ENCODE results near the gene MOCS1. TPM values are rescaled to one million over a fixed set of nuclear protein-coding genes. Genes with fewer than 3 reads are reported as not detected.

MOCS1 gene
- polyA plus RNA-seq, 1 of the 3 experiments (the other 2 are of a cell fraction), result 4.2 TPM

DNA sequence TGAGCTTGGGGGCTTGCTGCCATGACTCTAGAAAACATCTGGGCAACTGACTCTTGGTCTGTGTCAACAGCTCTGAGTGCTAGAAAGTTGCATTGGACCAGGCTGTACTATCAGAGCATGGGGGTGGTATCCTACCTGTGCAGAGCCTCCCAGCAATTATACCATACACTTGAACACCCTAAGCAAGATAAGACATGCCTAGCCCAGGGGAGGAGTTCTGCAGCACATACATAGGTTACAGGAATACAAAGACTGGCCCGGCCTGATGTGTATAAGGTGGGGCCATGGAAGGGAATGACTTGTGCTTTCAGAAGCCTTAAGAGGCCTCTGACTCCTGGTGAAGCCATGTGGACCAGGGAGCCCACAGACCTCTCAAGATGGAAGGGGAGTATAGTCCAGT lies 11.4 kb upstream of the MOCS1 start:
- Histone ChIP-seq H3F3A (replicated peaks; ENCODE audit: insufficient read depth) (no peaks in the 10 kb centered on the region), H3K79me2 (ENCODE audit: insufficient read depth) (no peaks in the 10 kb centered on the region), H3K9me2 (no peaks in the 10 kb centered on the region), H3K9me3 (no peaks in the 10 kb centered on the region), H3K4me2 (no peak overlapping the region), H4K20me1 (ENCODE audit: insufficient read depth) (no peaks in the 10 kb centered on the region), H3K36me3 (replicated peaks in 1 of 2; ENCODE audit: control insufficient read depth in 1 of 2, insufficient read depth in 2 of 2, low read length in 1 of 2) (no peaks in the 10 kb centered on the region), H3K4me3 (ENCODE audit: low read depth in 2 of 2, low read length in 1 of 2) (no peak overlapping the region), H3K27ac (ENCODE audit: low read depth in 2 of 2, low read length in 1 of 2) (no peak overlapping the region), H3K4me1 (ENCODE audit: control insufficient read depth in 1 of 2, insufficient read depth in 2 of 2, low read depth in 1 of 2, low read length in 1 of 2) (no peaks in the 10 kb centered on the region; a peak in 1 of 4 replicates), H3K27me3 (ENCODE audit: insufficient read depth) (no peaks in the 10 kb centered on the region), H3K9ac (no peak overlapping the region), H2AFZ (ENCODE audit: low read depth) (no peak overlapping the region)
- no peak for DNase-seq
- POLR2A ChIA-PET, result no interaction called here
- CTCF ChIA-PET, result no interaction called here
- no peak for TF ChIP-seq GABPA (IDR thresholded peaks at IDR 0.05; ENCODE audit: low read depth)
- no peak for TF ChIP-seq EP300 (IDR thresholded peaks at IDR 0.05; ENCODE audit: borderline replicate concordance in 1 of 2, low read depth in 1 of 2, low read length in 1 of 2)
- TF ChIP-seq, protein P1, sequence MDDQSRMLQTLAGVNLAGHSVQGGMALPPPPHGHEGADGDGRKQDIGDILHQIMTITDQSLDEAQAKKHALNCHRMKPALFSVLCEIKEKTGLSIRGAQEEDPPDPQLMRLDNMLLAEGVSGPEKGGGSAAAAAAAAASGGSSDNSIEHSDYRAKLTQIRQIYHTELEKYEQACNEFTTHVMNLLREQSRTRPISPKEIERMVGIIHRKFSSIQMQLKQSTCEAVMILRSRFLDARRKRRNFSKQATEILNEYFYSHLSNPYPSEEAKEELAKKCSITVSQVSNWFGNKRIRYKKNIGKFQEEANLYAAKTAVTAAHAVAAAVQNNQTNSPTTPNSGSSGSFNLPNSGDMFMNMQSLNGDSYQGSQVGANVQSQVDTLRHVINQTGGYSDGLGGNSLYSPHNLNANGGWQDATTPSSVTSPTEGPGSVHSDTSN (IDR thresholded peaks at IDR 0.05), result no peak
- TF ChIP-seq, protein P2, sequence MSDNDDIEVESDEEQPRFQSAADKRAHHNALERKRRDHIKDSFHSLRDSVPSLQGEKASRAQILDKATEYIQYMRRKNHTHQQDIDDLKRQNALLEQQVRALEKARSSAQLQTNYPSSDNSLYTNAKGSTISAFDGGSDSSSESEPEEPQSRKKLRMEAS (IDR thresholded peaks at IDR 0.05; ENCODE audit: low read depth), result no peak
- TF ChIP-seq, protein P3, sequence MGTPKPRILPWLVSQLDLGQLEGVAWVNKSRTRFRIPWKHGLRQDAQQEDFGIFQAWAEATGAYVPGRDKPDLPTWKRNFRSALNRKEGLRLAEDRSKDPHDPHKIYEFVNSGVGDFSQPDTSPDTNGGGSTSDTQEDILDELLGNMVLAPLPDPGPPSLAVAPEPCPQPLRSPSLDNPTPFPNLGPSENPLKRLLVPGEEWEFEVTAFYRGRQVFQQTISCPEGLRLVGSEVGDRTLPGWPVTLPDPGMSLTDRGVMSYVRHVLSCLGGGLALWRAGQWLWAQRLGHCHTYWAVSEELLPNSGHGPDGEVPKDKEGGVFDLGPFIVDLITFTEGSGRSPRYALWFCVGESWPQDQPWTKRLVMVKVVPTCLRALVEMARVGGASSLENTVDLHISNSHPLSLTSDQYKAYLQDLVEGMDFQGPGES (IDR thresholded peaks at IDR 0.05; ENCODE audit: low read depth, low read length), result no peak
- TF ChIP-seq, protein P4, sequence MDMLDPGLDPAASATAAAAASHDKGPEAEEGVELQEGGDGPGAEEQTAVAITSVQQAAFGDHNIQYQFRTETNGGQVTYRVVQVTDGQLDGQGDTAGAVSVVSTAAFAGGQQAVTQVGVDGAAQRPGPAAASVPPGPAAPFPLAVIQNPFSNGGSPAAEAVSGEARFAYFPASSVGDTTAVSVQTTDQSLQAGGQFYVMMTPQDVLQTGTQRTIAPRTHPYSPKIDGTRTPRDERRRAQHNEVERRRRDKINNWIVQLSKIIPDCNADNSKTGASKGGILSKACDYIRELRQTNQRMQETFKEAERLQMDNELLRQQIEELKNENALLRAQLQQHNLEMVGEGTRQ (IDR thresholded peaks at IDR 0.05; ENCODE audit: borderline replicate concordance, low read depth, low read length), result no peak
- no peak for TF ChIP-seq ELF1 (IDR thresholded peaks at IDR 0.05)
- TF ChIP-seq SIN3A (IDR thresholded peaks at IDR 0.05; ENCODE audit: borderline replicate concordance, low read depth, low read length), result no peak
- TF ChIP-seq, protein P5, sequence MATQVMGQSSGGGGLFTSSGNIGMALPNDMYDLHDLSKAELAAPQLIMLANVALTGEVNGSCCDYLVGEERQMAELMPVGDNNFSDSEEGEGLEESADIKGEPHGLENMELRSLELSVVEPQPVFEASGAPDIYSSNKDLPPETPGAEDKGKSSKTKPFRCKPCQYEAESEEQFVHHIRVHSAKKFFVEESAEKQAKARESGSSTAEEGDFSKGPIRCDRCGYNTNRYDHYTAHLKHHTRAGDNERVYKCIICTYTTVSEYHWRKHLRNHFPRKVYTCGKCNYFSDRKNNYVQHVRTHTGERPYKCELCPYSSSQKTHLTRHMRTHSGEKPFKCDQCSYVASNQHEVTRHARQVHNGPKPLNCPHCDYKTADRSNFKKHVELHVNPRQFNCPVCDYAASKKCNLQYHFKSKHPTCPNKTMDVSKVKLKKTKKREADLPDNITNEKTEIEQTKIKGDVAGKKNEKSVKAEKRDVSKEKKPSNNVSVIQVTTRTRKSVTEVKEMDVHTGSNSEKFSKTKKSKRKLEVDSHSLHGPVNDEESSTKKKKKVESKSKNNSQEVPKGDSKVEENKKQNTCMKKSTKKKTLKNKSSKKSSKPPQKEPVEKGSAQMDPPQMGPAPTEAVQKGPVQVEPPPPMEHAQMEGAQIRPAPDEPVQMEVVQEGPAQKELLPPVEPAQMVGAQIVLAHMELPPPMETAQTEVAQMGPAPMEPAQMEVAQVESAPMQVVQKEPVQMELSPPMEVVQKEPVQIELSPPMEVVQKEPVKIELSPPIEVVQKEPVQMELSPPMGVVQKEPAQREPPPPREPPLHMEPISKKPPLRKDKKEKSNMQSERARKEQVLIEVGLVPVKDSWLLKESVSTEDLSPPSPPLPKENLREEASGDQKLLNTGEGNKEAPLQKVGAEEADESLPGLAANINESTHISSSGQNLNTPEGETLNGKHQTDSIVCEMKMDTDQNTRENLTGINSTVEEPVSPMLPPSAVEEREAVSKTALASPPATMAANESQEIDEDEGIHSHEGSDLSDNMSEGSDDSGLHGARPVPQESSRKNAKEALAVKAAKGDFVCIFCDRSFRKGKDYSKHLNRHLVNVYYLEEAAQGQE (IDR thresholded peaks at IDR 0.05; ENCODE audit: low read depth, low read length), result no peak
- no peak for TF ChIP-seq GATA2 (CRISPR knock-in tag; IDR thresholded peaks at IDR 0.05)
- TF ChIP-seq TEAD4 (IDR thresholded peaks at IDR 0.05; ENCODE audit: borderline replicate concordance, insufficient read depth), result no peak
- no peak for TF ChIP-seq RFX5 (IDR thresholded peaks at IDR 0.05; ENCODE audit: low read length)
- TF ChIP-seq MXI1 (IDR thresholded peaks at IDR 0.05; ENCODE audit: low read depth, low read length), result no peak
- no peak for TF ChIP-seq TCF12 (IDR thresholded peaks at IDR 0.05)
- 56% methylated on average over 1 of the region's 1 CpG for WGBS (ENCODE audit: low lambda C conversion rate)

Measured in SK-N-SH (cell line).